Colonic mucosa (tissue), 4 donors: ENCODE data around the gene SGCE. TPM values are rescaled to one million over a fixed set of nuclear protein-coding genes. Genes with fewer than 3 reads are reported as not detected.

Experiments used
- DNase-seq: peaks from one replicate; pipeline ENCODE4 v3.0.0-alpha.2; 2020
- H3K27ac ChIP-seq: fragments of 200-600 bp; one replicate; pipeline ENCODE4 v1.8.0; 2021
- H3K27me3 ChIP-seq: fragments of 200-600 bp; one replicate; pipeline ENCODE4 v1.8.0; 2021
- H3K36me3 ChIP-seq: fragments of 200-600 bp; one replicate; pipeline ENCODE4 v1.8.0; 2021
- H3K4me1 ChIP-seq: fragments of 200-600 bp; one replicate; pipeline ENCODE4 v1.8.0; 2021; ENCODE audit warnings: mild to moderate bottlenecking
- H3K4me3 ChIP-seq: fragments of 200-600 bp; one replicate; pipeline ENCODE4 v1.8.0; 2021
- H3K9ac ChIP-seq, 2 donors: one replicate each; pipeline ENCODE4 v1.7.0; 2013; ENCODE audit warnings: control low read depth in 2 of 2, low read depth in 2 of 2, low read length in 2 of 2
- H3K9me3 ChIP-seq: fragments of 200-600 bp; one replicate; pipeline ENCODE4 v1.8.0; 2021
- intact Hi-C: fragments of 100-400 bp; cut with DNase I; formaldehyde crosslinking; loops from one replicate; pipeline ENCODE4 v1.14.1; 2022
- total RNA-seq, 2 donors: library from RNA; stranded (reverse); fragmentation: NEBNext Ultra II Directional in 1 of 2; extraction: Animal tissue kit (Norgen Biotek cat#: 25700) in 1 of 2; gene quantifications; one replicate each; pipeline ENCODE4 v1.2.1, GENCODE V29; 2021
- TF ChIP-seq, protein P1 (sequence below): fragments of 200-600 bp; IDR thresholded peaks from one replicate; pipeline ENCODE4 v1.8.0; 2022; ENCODE audit warnings: antibody characterized with exemption, mild to moderate bottlenecking
- donor health status: healthy.
- donor health status: DM: no; HTN: no; CAD: no.
- donor health status: DM: no; HTN: no; CAD: no.

The SGCE gene
- total RNA-seq, 2 donors from 2014 or later: 6.1 to 10.8 TPM

GRCh38 chr7:94650147-94651051 lies 5.5 kb downstream of the SGCE start:
- no peak overlapping the region for H3K27ac ChIP-seq
- peaks cover 4% of the 10 kb centered on the region for H3K27me3 ChIP-seq
- TF ChIP-seq, protein P1, sequence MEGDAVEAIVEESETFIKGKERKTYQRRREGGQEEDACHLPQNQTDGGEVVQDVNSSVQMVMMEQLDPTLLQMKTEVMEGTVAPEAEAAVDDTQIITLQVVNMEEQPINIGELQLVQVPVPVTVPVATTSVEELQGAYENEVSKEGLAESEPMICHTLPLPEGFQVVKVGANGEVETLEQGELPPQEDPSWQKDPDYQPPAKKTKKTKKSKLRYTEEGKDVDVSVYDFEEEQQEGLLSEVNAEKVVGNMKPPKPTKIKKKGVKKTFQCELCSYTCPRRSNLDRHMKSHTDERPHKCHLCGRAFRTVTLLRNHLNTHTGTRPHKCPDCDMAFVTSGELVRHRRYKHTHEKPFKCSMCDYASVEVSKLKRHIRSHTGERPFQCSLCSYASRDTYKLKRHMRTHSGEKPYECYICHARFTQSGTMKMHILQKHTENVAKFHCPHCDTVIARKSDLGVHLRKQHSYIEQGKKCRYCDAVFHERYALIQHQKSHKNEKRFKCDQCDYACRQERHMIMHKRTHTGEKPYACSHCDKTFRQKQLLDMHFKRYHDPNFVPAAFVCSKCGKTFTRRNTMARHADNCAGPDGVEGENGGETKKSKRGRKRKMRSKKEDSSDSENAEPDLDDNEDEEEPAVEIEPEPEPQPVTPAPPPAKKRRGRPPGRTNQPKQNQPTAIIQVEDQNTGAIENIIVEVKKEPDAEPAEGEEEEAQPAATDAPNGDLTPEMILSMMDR: no peak
- intact Hi-C loops: no loop called here
- no peaks in the 10 kb centered on the region for H3K4me1 ChIP-seq
- no peaks in the 10 kb centered on the region for H3K9me3 ChIP-seq
- no peaks in the 10 kb centered on the region for H3K36me3 ChIP-seq
- H3K4me3 ChIP-seq: no peak overlapping the region
- DNase-seq: no peak
- H3K9ac ChIP-seq: no peak overlapping the region

- intact Hi-C loops: loop anchor here (10.0 kb wide), 1 partner anchor 195 kb away; no protein-coding TSS in a partner anchor
- TF ChIP-seq, protein P1: no peak
- no peaks in the 10 kb centered on the region for H3K36me3 ChIP-seq
- no peak overlapping the region for H3K27ac ChIP-seq
- no peak overlapping the region for H3K4me3 ChIP-seq
- no peaks in the 10 kb centered on the region for H3K27me3 ChIP-seq
- no peaks in the 10 kb centered on the region for H3K4me1 ChIP-seq
- H3K9me3 ChIP-seq: no peaks in the 10 kb centered on the region
- no peak for DNase-seq
- H3K9ac ChIP-seq: no peak overlapping the region
These were observed 6.5 kb downstream of the SGCE start for GRCh38 chr7:94649450-94649849.

DNA sequence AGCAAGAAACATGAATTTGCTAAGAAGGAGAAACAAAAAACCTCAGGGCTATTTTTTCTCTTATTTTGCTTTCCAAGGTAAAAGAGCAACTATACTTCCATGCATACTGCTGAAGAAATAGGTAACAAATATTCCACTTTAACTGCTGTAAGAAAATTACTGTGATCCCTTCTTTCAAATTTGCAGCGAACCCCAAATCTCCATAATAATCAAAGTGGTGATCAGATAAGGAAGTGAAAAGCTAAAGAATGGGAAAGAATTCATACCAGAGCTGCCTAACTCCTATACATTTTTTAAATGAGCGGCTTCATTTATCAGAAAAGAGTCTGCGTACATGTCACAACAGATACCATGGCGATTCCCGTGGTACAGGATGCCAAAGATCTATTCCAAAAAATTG lies 7.2 kb downstream of the SGCE start:
- no peak for DNase-seq
- no peak overlapping the region for H3K4me3 ChIP-seq
- no peaks in the 10 kb centered on the region for H3K27me3 ChIP-seq
- intact Hi-C loops: loop anchor here (10.0 kb wide), 1 partner anchor 194 kb away; no protein-coding TSS in a partner anchor
- no peak overlapping the region for H3K27ac ChIP-seq
- H3K36me3 ChIP-seq: no peaks in the 10 kb centered on the region
- TF ChIP-seq, protein P1: no peak
- no peaks in the 10 kb centered on the region for H3K4me1 ChIP-seq
- H3K9ac ChIP-seq: no peak overlapping the region
- H3K9me3 ChIP-seq: no peaks in the 10 kb centered on the region

- Histone ChIP-seq H3K4me3 (no peak overlapping the region), H3K27ac (no peak overlapping the region), H3K9me3 (no peaks in the 10 kb centered on the region), H3K27me3 (no peaks in the 10 kb centered on the region), H3K36me3 (no peaks in the 10 kb centered on the region), H3K9ac (no peak overlapping the region), H3K4me1 (no peaks in the 10 kb centered on the region)
- DNase-seq: no peak
- intact Hi-C loops: loop anchor here (10.0 kb wide), 1 partner anchor 192 kb away; no protein-coding TSS in a partner anchor
- TF ChIP-seq, protein P1: no peak
These were observed 8.6 kb downstream of the SGCE start for GRCh38 chr7:94647295-94647694.

- no peaks in the 10 kb centered on the region for H3K4me1 ChIP-seq
- H3K36me3 ChIP-seq: no peaks in the 10 kb centered on the region
- no peaks in the 10 kb centered on the region for H3K9me3 ChIP-seq
- DNase-seq: no peak
- H3K4me3 ChIP-seq: no peak overlapping the region
- H3K9ac ChIP-seq: no peak overlapping the region
- no peaks in the 10 kb centered on the region for H3K27me3 ChIP-seq
- intact Hi-C loops: loop anchor here (10.0 kb wide), 1 partner anchor 189 kb away; no protein-coding TSS in a partner anchor
- no peak overlapping the region for H3K27ac ChIP-seq
- TF ChIP-seq, protein P1: no peak
These were observed 12.0 kb downstream of the SGCE start for GRCh38 chr7:94643771-94644545.
